ENCODE data around the gene GUF1. TPM values are rescaled to one million over a fixed set of nuclear protein-coding genes. Genes with fewer than 3 reads are reported as not detected.
A peak's percentile ranks its signal among the peaks of the same experiment; 100 is the strongest.

GUF1 gene
- 14.1 to 17.8 TPM (median 14.1 TPM) in 3 replicates for total RNA-seq
- long read RNA-seq, full-length matches to known transcripts = 16 of 35 reads
- long read RNA-seq, partial matches to known transcripts = 9 of 35 reads
- long read RNA-seq, other reads (novel, unspliced or antisense) = 10 of 35 reads

- peak; percentile 31 for TF ChIP-seq CTCF (IDR thresholded peaks at IDR 0.05)
- Mint-ChIP-seq H3K4me1 (ENCODE audit: low read depth) (peaks cover 27% of the 10 kb centered on the region), H3K9me3 (ENCODE audit: low read depth) (no peaks in the 10 kb centered on the region), H3K36me3 (ENCODE audit: low read depth) (no peaks in the 10 kb centered on the region), H3K27ac (ENCODE audit: unreplicated experiment) (peak within 1 kb of the TSS; percentile 96), H3K27me3 (ENCODE audit: low read depth) (no peaks in the 10 kb centered on the region), H3K4me3 (ENCODE audit: unreplicated experiment) (peak within 1 kb of the TSS; percentile 89)
- DNase-seq (ENCODE audit: low spot score) = no peak
These were observed at the start of gene GUF1 for GRCh38 chr4:44678094-44679041. GUF1 (plus strand) TSS chr4:44678420; CDS start chr4:44678623, 203 bp downstream.

- H3K36me3 Mint-ChIP-seq (ENCODE audit: low read depth) = no peaks in the 10 kb centered on the region
- H3K9me3 Mint-ChIP-seq (ENCODE audit: low read depth) = no peaks in the 10 kb centered on the region
- H3K27ac Mint-ChIP-seq (ENCODE audit: unreplicated experiment) = no peak overlapping the region
- H3K4me1 Mint-ChIP-seq (ENCODE audit: low read depth) = no peaks in the 10 kb centered on the region
- H3K27me3 Mint-ChIP-seq (ENCODE audit: low read depth) = peaks cover 26% of the 10 kb centered on the region
- H3K4me3 Mint-ChIP-seq (ENCODE audit: unreplicated experiment) = no peak overlapping the region
- no peak for DNase-seq (ENCODE audit: low spot score)
- TF ChIP-seq CTCF (IDR thresholded peaks at IDR 0.05) = peak; percentile 90
These were observed 48.8 kb upstream of the GUF1 start for GRCh38 chr4:44629280-44629866.

- Mint-ChIP-seq H3K27ac (ENCODE audit: unreplicated experiment) (no peak overlapping the region), H3K4me1 (ENCODE audit: low read depth) (no peaks in the 10 kb centered on the region), H3K4me3 (ENCODE audit: unreplicated experiment) (no peak overlapping the region), H3K36me3 (ENCODE audit: low read depth) (no peaks in the 10 kb centered on the region), H3K9me3 (ENCODE audit: low read depth) (no peaks in the 10 kb centered on the region), H3K27me3 (ENCODE audit: low read depth) (peaks cover 29% of the 10 kb centered on the region)
- no peak for DNase-seq (ENCODE audit: low spot score)
- peak; percentile 72 for TF ChIP-seq CTCF (IDR thresholded peaks at IDR 0.05)
These were observed 46.1 kb upstream of the GUF1 start for GRCh38 chr4:44632089-44632488.

- H3K4me1 Mint-ChIP-seq (ENCODE audit: low read depth) = no peaks in the 10 kb centered on the region
- H3K9me3 Mint-ChIP-seq (ENCODE audit: low read depth) = no peaks in the 10 kb centered on the region
- no peak overlapping the region for H3K4me3 Mint-ChIP-seq (ENCODE audit: unreplicated experiment)
- peak; percentile 70 for DNase-seq (ENCODE audit: low spot score)
- H3K27ac Mint-ChIP-seq (ENCODE audit: unreplicated experiment) = no peak overlapping the region
- peaks cover 30% of the 10 kb centered on the region for H3K27me3 Mint-ChIP-seq (ENCODE audit: low read depth)
- TF ChIP-seq CTCF (IDR thresholded peaks at IDR 0.05) = no peak
- no peaks in the 10 kb centered on the region for H3K36me3 Mint-ChIP-seq (ENCODE audit: low read depth)
These were observed 45.5 kb upstream of the GUF1 start for GRCh38 chr4:44632733-44633132.

DNA sequence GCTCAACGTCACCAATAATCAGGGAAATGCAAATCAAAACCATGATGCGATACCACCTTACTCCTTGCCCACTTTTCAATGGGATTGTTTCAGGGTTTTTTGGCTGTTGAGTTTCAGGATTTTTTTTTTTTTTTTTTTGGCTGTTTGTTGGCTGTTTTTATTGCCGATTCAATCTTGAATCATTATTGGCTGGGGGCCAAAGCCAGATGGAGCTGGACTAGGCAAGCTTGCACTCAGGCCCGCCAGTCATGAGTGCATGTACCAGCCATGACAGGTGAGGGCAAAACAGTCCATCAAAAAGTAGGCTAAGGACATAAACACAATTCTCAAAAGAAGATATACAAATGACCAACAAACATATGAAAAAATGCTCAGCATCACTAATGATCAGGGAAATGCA is 40.1 kb upstream of the GUF1 start:
- TF ChIP-seq CTCF (IDR thresholded peaks at IDR 0.05) = no peak
- H3K4me1 Mint-ChIP-seq (ENCODE audit: low read depth) = no peaks in the 10 kb centered on the region
- H3K4me3 Mint-ChIP-seq (ENCODE audit: unreplicated experiment) = no peak overlapping the region
- H3K9me3 Mint-ChIP-seq (ENCODE audit: low read depth) = peaks cover 2% of the 10 kb centered on the region
- H3K27me3 Mint-ChIP-seq (ENCODE audit: low read depth) = peaks cover 15% of the 10 kb centered on the region
- DNase-seq (ENCODE audit: low spot score) = no peak
- no peak overlapping the region for H3K27ac Mint-ChIP-seq (ENCODE audit: unreplicated experiment)
- no peaks in the 10 kb centered on the region for H3K36me3 Mint-ChIP-seq (ENCODE audit: low read depth)

All from chondrocyte (in vitro differentiated cells).